Ishikawa (cell line): ENCODE measurements around the gene PTCH2.

ENCODE experiments used
- CEBPB ChIP-seq: IDR thresholded peaks from 2 replicates; pipeline ENCODE4 v1.6.1; 2012
- CREB1 ChIP-seq: IDR thresholded peaks from 2 replicates; pipeline ENCODE4 v1.6.1; 2012; ENCODE audit warnings: low read depth
- EP300 ChIP-seq: IDR thresholded peaks from 2 replicates; pipeline ENCODE4 v1.6.1; 2012; ENCODE audit warnings: borderline replicate concordance
- RAD21 ChIP-seq: IDR thresholded peaks from 2 replicates; pipeline ENCODE4 v1.6.1; 2012; ENCODE audit warnings: low read depth
- TAF1 ChIP-seq: IDR thresholded peaks from 2 replicates; pipeline ENCODE4 v1.6.1; 2012; ENCODE audit warnings: low read depth, mild to moderate bottlenecking
- YY1 ChIP-seq: IDR thresholded peaks from 2 replicates; pipeline ENCODE4 v1.6.1; 2012; ENCODE audit warnings: low read depth
- ZBTB7A ChIP-seq: IDR thresholded peaks from 2 replicates; pipeline ENCODE4 v1.6.1; 2012; ENCODE audit warnings: low read depth
- TF ChIP-seq, protein P1 (sequence below): IDR thresholded peaks from 2 replicates; pipeline ENCODE4 v1.6.1; 2012; ENCODE audit warnings: low read depth, mild to moderate bottlenecking
- TF ChIP-seq, protein P2 (sequence below): IDR thresholded peaks from 2 replicates; pipeline ENCODE4 v1.6.1; 2012

DNA sequence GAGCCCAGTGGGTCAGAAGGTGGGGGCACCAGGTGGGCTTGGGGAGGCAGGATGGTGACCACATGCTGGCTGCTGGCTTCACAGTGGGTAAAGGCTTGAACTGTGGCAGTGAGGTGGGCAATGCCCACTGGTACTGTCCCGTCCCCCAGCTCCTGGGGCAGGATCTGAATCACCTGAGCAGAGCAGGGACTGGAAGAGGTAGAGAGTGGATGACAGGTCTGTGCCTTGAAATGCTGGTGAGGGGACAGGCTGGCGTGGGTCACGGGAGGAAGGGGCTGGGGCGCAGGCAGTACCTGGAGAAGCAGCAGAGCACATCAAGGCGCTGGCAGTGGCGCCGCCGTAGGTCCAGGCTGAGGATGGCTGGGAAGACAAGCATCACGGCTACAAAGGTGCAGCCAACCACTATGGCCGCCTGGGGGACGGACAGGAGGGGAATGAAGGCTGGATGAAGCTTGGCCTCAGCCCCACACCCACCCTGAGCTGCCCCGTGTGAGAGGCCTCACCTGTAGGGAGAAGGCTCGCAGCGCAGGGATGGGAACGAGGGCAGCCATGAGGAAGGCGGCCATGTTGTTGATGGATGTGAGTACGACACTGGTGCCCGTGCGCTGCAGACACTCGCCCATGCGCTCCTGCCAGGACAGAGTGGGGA, 14.9 kb downstream of the PTCH2 start:
- TF ChIP-seq EP300 (no peak), CEBPB (no peak), TAF1 (no peak), YY1 (no peak), RAD21 (no peak), ZBTB7A (no peak), CREB1 (no peak)
- TF ChIP-seq, protein P1, sequence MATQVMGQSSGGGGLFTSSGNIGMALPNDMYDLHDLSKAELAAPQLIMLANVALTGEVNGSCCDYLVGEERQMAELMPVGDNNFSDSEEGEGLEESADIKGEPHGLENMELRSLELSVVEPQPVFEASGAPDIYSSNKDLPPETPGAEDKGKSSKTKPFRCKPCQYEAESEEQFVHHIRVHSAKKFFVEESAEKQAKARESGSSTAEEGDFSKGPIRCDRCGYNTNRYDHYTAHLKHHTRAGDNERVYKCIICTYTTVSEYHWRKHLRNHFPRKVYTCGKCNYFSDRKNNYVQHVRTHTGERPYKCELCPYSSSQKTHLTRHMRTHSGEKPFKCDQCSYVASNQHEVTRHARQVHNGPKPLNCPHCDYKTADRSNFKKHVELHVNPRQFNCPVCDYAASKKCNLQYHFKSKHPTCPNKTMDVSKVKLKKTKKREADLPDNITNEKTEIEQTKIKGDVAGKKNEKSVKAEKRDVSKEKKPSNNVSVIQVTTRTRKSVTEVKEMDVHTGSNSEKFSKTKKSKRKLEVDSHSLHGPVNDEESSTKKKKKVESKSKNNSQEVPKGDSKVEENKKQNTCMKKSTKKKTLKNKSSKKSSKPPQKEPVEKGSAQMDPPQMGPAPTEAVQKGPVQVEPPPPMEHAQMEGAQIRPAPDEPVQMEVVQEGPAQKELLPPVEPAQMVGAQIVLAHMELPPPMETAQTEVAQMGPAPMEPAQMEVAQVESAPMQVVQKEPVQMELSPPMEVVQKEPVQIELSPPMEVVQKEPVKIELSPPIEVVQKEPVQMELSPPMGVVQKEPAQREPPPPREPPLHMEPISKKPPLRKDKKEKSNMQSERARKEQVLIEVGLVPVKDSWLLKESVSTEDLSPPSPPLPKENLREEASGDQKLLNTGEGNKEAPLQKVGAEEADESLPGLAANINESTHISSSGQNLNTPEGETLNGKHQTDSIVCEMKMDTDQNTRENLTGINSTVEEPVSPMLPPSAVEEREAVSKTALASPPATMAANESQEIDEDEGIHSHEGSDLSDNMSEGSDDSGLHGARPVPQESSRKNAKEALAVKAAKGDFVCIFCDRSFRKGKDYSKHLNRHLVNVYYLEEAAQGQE = no peak
- TF ChIP-seq, protein P2, sequence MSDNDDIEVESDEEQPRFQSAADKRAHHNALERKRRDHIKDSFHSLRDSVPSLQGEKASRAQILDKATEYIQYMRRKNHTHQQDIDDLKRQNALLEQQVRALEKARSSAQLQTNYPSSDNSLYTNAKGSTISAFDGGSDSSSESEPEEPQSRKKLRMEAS = no peak
